Measurements from ENCODE around the gene MDN1. TPM values are rescaled to one million over a fixed set of nuclear protein-coding genes. Genes with fewer than 3 reads are reported as not detected.

Gene MDN1
- total RNA-seq, 2 experiments from 2014 or later = 69.0 TPM

DNA sequence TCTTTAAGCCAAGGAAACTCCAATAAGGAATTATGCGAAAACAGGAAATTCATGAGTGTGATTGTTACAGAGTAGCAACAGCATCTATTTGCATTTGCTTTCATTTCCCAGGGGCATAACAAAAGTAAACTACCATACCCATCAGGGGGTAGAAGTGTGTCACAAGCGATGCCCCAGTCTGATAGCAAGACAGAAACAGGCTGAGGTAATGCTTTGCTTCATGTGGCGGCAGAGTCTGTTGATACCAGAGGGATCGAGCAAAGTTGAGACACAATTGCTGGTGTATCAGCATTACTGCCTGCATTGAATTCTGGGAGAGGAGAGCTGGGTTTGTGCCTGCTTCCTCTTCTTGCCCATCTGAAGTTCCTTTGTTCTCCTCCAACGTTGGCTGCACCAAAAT is 129.9 kb downstream of the MDN1 start:
- ChIA-PET POLR2A (no interaction called here), CTCF (no interaction called here)
- peaks cover 64% of the 10 kb centered on the region for H3K36me3 Mint-ChIP-seq (ENCODE audit: low read depth)
- H3K9me3 Mint-ChIP-seq = no peaks in the 10 kb centered on the region
- no peaks in the 10 kb centered on the region for H3K27me3 Mint-ChIP-seq
- ATAC-seq (no peak), DNase-seq (no peak)
- no peak overlapping the region for H3K27ac Mint-ChIP-seq
- intact Hi-C loops (cut with micrococcal nuclease) = no loop called here
- peaks cover 3% of the 10 kb centered on the region for H3K4me1 Mint-ChIP-seq (ENCODE audit: low read depth)
- no peak overlapping the region for H3K4me3 Mint-ChIP-seq
- TF ChIP-seq, protein P1, sequence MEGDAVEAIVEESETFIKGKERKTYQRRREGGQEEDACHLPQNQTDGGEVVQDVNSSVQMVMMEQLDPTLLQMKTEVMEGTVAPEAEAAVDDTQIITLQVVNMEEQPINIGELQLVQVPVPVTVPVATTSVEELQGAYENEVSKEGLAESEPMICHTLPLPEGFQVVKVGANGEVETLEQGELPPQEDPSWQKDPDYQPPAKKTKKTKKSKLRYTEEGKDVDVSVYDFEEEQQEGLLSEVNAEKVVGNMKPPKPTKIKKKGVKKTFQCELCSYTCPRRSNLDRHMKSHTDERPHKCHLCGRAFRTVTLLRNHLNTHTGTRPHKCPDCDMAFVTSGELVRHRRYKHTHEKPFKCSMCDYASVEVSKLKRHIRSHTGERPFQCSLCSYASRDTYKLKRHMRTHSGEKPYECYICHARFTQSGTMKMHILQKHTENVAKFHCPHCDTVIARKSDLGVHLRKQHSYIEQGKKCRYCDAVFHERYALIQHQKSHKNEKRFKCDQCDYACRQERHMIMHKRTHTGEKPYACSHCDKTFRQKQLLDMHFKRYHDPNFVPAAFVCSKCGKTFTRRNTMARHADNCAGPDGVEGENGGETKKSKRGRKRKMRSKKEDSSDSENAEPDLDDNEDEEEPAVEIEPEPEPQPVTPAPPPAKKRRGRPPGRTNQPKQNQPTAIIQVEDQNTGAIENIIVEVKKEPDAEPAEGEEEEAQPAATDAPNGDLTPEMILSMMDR (IDR thresholded peaks at IDR 0.05) = no peak

DNA sequence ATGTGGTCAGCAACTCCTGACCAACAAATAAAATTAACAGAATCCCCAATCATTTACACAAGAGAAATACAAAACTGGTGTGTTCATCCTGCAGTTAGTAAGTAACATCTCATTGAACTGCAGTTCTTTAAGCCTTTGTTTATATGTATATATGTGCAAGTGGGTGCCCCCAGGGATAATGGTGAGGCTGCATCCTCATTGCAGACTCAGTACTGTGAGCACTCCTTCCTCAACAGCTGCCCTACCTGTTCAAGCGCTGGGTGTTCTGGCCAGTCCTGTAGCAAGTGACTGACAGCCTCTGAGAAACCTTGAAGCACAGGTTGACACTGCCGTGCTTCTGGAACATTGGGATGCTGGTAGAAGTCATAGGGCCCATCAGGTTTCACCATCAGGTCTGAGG is 131.3 kb downstream of the MDN1 start:
- Mint-ChIP-seq H3K36me3 (ENCODE audit: low read depth) (peaks cover 64% of the 10 kb centered on the region), H3K27me3 (no peaks in the 10 kb centered on the region), H3K27ac (no peak overlapping the region), H3K4me1 (ENCODE audit: low read depth) (peaks cover 3% of the 10 kb centered on the region), H3K4me3 (no peak overlapping the region), H3K9me3 (no peaks in the 10 kb centered on the region)
- ATAC-seq (no peak), DNase-seq (no peak)
- intact Hi-C loops (cut with micrococcal nuclease) = no loop called here
- ChIA-PET POLR2A (no interaction called here), CTCF (no interaction called here)
- TF ChIP-seq, protein P1 (IDR thresholded peaks at IDR 0.05) = no peak

DNA sequence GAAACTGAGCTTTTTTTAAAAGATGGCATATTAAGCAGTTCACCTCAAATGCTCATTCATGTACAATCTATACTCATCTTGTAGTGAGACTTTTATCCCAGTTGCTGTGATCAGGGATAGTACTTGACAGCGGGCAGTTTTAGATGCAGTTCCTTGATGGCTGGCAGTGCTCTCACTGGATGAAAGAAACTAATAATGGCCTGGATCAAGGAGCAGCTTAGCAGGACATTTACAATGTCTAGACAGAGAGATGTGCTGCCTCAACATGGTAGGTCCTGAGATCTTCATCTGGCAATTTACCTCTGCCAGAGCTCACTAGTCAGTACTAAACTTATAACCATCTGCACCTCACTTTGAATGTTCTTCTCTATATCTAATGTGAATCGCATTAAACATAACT is 134.3 kb downstream of the MDN1 start:
- ChIA-PET CTCF (interaction anchor here (1.3 kb wide), 1 partner anchor 24 kb away, joined by 3 read pairs; no protein-coding TSS in a partner anchor), POLR2A (no interaction called here)
- ATAC-seq (no peak), DNase-seq (no peak)
- peak overlapping the region; percentile 26 for H3K27ac Mint-ChIP-seq
- no peaks in the 10 kb centered on the region for H3K27me3 Mint-ChIP-seq
- no peaks in the 10 kb centered on the region for H3K4me1 Mint-ChIP-seq (ENCODE audit: low read depth)
- no peak overlapping the region for H3K4me3 Mint-ChIP-seq
- peaks cover 66% of the 10 kb centered on the region for H3K36me3 Mint-ChIP-seq (ENCODE audit: low read depth)
- no peaks in the 10 kb centered on the region for H3K9me3 Mint-ChIP-seq
- TF ChIP-seq, protein P1 (IDR thresholded peaks at IDR 0.05) = no peak
- intact Hi-C loops (cut with micrococcal nuclease) = no loop called here

DNA sequence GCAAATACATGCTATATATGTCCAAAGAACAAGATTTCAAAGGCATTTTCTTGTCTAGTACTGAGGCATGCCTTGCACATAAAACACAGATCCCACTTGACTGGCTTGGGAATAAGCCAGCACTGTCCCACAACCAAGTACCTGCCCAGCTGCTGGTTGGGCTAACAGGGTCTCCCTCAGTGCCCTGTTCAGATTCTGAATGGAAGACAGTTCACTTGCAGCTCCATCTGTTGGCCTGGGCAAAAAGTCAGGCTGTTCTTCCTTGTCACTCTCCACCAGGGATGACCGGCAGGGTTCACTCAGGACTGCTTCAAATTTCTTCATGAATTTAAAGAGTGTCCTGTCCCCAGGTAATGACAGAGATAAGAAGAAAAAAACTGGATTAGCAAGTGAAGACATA is 136.6 kb downstream of the MDN1 start:
- Mint-ChIP-seq H3K4me3 (no peak overlapping the region), H3K27me3 (no peaks in the 10 kb centered on the region), H3K36me3 (ENCODE audit: low read depth) (peaks cover 65% of the 10 kb centered on the region), H3K27ac (no peak overlapping the region), H3K9me3 (no peaks in the 10 kb centered on the region), H3K4me1 (ENCODE audit: low read depth) (no peaks in the 10 kb centered on the region)
- ChIA-PET POLR2A (no interaction called here), CTCF (no interaction called here)
- TF ChIP-seq, protein P1 (IDR thresholded peaks at IDR 0.05) = no peak
- ATAC-seq (no peak), DNase-seq (no peak)
- intact Hi-C loops (cut with micrococcal nuclease) = no loop called here

DNA sequence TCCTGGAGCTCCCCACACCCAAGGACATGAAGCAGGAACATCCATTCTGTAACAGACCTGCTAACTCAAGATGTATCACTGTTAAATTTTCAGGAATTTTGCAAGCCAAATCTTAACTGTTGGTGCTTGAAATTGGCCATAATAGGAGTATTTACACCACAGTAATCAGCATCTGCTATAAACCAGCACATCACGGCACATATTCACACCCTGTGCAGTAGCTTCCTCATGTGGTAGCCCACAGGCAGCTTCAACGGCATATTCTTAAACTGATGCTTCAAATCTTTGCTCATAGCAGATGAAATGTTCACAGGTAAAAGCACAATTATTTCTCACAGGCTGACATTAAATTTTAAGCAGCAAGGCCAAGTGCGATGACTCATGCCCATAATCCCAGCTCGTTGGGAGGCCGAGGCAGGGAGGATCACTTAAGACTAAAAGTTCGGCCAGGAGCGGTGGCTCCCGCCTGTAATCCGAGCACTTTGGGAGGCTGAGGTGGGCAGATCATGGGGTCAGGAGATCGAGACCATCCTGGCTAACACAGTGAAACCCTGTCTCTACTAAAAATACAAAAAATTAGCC is 137.5 kb downstream of the MDN1 start:
- Mint-ChIP-seq H3K9me3 (no peaks in the 10 kb centered on the region), H3K36me3 (ENCODE audit: low read depth) (peaks cover 63% of the 10 kb centered on the region), H3K27me3 (no peaks in the 10 kb centered on the region), H3K4me1 (ENCODE audit: low read depth) (no peaks in the 10 kb centered on the region), H3K4me3 (no peak overlapping the region), H3K27ac (no peak overlapping the region)
- TF ChIP-seq, protein P1 (IDR thresholded peaks at IDR 0.05) = no peak
- ChIA-PET POLR2A (interaction anchor here (1.2 kb wide), 1 partner anchor 9 kb away, joined by 3 read pairs; no protein-coding TSS in a partner anchor), CTCF (no interaction called here)
- ATAC-seq (no peak), DNase-seq (no peak)
- intact Hi-C loops (cut with micrococcal nuclease) = no loop called here

All from activated CD8-positive, alpha-beta T cell treated with anti-CD3 and anti-CD28 coated beads for 36 hours (primary cell).